HG02763 (cell line): ENCODE data around the gene B4GALNT4.
"Not testable (repeated sequence)": the region's sequence is repeated elsewhere in the genome, so short reads cannot be mapped to it uniquely, and the experiment has no call there.

Source experiments
- ATAC-seq: cut with Tn5 transposase; IDR thresholded peaks from one replicate; pipeline ENCODE4 v1.9.1; 2021; ENCODE audit warnings: mild to moderate bottlenecking, moderate library complexity; ENCODE audit not compliant: unreplicated experiment

The B4GALNT4 gene

DNA sequence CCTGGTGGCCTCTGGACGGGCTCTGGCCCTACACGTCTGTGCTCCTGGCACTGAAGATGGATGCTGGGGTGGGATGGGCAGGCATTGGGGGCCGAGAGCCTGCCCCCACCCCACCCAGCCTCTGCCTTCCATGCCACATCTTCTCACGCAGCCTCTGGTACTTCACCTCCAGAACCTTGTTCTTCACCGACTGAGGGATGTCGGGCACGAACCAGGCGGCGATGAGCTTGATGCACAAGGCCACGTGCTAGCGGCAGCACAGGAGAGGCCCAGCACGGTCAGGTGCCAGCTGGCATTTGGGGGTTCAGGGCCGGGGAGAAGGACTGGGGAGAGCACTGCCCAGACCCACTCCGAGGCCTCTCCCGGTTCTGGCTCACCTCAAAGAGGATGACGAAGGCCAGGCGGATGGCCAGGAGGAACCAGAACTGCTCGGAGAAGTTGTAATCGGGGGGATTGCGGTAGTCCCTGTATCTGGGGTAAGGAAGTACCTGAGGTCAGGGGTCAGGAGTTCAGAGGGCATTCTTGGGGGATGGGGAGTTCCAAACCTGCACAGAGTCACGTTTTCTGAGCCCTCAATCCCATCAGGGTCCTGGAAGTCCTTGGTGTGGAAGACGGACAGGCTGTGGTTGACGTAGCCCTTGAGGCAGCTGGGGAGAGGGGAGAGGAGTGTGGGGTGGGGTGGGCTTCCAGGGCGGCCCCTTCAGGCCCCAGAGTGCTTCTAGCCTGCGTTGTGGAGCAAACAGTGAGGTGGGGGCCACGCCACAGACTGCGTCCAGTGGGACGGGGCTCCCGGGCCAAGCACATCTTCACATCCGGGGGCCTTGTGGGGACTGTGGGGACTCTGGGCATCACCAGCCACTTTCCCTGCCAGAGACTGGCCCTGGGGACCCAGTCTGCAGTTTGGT lies 49.3 kb downstream of the B4GALNT4 start:
- no peak for ATAC-seq

DNA sequence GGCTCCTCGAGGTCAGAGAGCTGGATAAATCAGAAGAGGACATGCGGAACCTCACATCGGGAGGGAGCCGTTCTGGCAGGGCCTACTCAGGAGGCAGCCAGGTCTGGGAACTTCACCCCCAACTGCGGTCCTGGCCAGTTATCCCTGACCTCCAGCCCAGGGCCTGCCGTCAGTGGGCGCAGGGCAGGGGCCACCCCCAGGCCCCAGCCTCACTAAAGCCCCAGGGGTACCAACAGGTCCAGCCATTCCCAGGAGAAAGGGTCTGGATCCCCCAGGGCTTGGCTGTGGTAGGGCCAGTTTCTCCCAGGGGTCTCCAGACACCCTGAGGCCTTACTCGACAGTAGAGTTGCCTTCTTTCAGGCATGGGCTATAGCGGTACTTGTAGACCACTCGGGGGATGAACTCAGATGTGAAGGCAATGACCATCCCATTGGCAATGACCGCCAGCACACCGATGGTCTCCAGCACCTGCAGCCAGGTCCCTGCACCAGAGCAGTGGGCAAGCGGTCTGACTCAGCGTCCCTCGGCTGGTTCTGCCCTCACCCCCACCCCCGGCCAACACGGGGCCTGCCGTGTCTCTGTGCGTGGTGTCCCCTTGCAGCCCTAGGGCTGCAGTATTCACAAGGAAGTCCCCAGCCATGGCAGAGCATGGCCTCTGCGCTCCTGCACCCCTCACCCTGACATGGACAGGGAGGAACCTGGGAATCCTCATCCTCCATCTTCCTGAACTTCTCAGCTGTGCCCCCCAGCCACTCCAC lies 50.1 kb downstream of the B4GALNT4 start:
- no peak for ATAC-seq

DNA sequence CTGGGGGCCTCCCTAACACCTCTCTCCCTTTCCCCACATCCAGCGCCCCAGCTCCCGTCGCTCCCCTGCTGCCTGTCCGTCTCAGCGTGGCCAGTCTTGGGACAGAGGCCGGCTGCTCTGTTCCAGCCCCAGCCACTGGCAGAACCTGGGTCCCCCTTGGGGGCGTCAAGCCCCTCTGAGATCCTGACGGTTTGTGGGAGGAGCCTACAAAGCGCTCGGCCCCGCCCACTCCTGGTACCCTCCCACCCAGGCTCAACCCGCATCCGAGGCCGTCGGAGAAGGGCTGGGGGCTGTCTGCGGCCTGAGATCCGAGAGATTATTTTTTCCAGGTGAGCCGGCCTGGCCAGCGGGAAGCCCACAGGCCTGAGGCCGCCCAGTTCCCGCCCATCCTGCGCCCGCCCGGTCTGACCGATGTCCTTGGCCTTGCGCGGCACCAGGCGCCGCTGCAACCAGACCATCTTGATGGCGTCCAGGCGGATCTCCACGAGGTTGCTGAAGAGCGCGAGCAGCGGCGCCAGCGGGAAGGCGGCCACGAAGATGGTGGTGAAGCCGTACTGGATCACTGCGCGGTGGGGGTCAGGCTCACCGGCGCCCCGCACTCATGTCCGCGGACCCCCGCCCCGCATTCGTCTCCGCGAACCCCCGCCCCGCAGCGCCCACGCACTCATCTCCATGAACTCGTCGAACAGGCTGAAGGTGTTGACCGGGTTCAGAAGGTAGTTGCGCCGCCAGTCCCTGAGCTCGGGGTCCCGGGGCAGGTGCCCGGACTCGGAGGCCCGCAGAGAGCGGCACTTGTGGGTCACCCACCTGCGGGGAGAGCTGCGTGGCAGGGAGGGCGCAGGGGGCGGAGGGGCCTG lies 51.0 kb downstream of the B4GALNT4 start:
- no peak for ATAC-seq

DNA sequence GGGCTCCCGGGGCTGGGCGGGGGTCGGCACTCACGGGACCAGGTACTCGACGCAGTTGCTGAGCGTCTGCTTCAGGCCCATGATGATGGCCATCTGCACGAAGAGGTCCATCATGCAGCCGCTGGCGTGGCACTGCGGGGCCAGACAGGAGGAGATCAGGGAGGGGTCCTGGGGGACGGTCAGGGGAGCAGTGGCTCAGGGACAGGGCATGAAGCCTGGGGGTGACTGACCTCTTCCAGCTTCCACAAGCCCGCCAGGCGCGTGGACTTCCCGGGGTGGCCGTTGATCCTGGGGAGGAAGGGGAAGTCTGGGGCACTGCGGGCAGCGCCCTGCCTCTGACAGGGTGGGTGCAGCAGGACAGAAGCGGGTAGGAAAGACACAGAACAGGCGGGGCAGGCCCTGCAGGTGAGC lies 51.6 kb downstream of the B4GALNT4 start:
- ATAC-seq = no peak

DNA sequence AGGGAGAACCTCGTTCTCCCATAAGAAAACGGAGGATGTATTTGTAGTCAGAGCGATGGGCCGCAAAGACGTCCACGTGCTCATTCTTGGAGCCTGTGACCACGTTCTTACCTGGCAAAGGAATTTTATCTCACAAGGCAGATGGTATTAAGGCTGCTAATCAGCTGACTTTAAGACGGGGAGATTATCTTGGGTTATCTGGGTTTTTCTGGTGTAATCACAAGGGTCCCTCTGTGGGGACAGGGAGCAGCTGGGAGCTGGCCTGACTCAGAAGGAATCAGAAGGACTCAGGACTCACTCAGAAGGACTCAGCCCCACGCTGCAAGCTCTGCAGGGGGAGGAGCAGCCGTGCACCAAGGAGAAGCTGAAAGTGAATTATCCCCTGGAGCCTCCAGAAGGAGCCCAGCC lies 53.0 kb downstream of the B4GALNT4 start:
- no peak for ATAC-seq

DNA sequence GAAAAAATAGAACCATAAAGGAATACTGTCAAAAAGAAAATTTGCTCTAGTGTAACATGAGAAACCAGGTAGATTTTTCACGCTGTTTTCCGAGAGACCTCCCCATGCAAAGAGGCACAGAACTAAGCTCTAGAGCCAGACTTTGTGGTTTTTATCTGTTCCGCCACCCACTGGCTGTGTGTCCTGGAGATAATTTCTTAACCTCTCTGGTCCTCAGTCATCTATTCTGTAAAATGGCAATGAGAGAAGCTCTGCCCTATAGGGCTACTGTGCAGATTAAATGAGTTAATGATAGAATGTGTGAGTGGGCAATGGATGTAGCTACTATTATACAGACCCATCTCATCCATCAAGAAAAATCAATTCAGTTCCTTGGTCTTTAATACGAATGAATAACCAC lies 54.9 kb downstream of the B4GALNT4 start:
- ATAC-seq = no peak

DNA sequence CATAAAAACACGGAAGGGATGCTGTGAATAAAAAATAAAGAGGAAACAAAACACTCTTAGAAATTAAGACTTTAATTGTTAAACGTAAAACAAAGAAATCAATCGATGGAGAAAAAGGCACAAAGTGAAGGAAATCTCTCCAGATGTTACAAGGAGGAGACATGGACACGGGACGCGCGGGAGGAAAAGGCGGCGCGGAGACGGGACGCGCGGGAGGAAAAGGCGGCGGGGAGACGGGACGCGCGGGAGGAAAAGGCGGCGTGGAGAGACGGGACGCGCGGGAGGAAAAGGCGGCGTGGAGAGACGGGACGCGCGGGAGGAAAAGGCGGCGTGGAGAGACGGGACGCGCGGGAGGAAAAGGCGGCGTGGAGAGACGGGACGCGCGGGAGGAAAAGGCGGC lies 55.5 kb downstream of the B4GALNT4 start:
- not testable (repeated sequence) for ATAC-seq

DNA sequence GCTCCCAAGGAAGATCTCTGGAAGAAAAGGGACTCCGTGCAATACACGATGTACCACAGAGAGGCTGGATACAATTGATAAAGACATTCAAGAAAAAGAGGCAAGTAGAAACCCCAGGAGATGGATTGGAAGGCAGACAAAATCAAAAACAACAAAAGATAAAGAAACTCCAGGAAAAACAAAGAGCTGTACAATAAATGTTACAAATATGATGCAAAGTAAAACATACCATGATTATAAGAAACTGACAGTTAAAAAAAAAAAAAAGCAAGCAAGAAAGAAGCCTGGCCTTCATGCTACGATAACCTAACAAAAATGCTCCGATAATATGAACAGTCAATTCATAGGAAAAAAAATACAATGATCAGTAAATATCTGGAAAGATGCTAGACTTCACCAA lies 56.0 kb downstream of the B4GALNT4 start:
- ATAC-seq = no peak

DNA sequence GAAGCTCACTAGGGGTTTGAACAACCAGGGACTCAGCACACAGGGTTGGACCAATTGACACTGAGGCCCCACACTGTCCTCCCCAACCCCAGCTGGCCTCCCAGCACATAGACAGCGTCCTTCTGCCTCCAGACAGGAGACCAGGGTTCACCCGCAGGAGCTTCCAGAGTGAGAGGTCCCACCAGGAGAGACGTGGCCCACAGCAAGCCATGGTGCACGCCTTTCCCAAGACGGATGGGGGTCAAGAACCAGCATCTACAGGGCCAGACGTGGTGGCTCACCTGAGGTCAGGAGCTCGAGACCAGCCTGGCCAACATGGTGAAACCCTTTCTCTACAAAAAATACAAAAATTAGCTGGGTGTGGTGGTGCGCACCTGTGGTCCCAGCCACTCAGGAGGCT lies 57.6 kb downstream of the B4GALNT4 start:
- ATAC-seq = no peak

DNA sequence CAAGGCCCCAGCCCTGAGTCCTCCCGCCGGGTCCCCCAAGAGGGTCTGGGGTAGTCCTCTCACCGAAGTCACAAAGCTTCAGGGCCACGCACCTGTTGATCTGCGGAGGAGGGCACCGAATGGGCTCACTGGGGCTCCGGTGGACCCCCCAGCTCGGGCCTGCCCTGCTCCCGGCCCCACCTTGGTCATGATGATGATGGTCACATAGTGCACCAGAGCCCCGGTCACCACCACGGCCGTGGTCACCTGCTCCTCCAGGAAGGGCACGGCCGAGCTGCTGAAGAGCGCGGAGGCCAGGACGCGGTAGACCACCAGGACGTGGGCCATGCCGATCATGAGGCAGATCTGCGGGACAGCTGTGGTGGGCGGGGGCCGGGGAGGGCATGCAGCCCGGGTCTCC lies 59.0 kb downstream of the B4GALNT4 start:
- no peak for ATAC-seq

DNA sequence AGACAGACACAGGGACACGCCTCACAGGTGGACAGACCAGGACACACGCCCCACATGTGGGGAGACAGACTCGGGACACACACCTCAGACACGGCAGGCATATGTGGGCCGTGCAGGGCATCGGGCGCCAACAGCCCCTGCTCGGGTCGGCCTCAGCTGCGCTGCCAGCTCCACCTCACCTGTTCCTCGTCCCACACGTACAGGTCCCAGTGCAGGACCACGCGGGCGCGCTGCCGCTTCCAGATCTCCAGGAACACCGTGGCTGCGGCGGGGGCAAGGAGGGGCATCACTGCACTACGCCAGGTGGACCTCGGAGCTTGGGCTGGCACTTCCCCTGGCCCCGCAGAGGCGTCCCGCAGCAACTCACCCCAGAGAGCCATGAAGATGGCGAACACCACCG lies 60.1 kb downstream of the B4GALNT4 start:
- no peak for ATAC-seq

DNA sequence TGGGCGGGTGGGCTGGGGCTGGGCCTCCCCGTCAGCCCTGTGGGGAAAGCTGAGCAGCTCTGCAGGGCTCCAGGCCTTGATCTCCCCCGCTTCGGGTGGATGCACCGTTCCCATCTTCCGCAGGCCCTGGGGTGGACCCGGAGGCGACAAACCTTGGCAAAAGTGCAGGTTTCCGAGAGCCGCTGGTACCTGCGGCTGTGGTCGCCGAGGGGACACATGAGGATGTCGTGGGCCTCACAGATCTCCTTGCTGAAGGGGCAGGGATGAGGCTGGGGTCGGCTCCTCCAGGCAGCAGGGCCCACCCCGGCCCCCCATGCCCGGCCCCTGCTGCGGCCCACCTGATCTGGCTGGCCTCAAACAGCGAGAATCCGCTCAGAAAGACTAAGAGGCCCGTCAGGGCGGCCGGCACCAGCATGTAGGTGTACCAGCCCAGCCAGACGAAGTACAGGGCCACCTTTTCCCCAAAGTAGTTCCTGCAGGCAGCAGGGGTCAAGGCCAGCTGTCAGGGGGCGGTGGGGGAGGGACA lies 60.7 kb downstream of the B4GALNT4 start:
- no peak for ATAC-seq
